Measurements from ENCODE around the gene EXOSC1. TPM values are rescaled to one million over a fixed set of nuclear protein-coding genes. Genes with fewer than 3 reads are reported as not detected.

EXOSC1 gene
- total RNA-seq, 2 donors from 2014 or later = 22.5 to 35.5 TPM

DNA sequence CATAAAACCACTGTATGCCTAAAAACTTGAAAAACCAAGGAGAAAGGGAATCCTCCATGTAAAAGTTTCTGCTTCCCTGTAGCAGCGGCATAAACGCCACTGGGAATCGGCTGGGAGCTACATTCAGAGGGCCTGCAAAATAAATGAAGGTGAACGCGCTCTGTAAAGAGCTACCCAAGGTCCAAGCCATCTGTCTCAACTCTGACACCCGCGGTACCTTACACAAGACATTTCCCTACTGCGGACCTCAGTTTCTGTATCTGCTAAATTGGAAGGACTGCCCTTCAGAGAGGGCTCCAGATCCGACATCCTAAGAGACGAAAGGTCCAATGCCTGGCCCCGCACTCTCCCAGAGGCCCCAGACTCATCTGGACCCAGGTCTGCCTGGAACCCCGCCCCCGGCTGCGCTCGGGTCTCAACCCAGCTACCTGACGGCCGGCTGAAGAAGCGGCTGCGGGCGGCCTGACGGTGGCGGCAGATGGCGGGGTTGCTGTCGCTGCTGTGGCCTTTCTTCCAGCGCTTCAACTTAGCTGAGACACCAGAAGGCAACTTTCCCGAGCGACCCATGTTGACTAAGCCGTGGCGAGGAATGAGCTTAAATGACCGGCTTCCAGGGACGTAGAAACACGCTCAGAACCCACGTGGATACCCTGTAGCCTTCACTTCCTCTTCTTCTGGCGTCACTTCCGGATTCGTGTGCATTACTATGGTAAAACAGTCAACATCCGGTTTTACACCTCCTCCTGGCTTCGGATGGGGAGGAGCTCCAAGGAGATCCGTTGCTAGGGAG is 44.9 kb downstream of the EXOSC1 start, which contains the start of gene RRP12:
RRP12 (minus strand) TSS at position 676 of the 790 bp plus-strand sequence; CDS start at position 567, 109 bp downstream.
- H3K36me3 ChIP-seq = no peaks in the 10 kb centered on the region
- H3K4me3 ChIP-seq = peak within 1 kb of the TSS; percentile 84
- TF ChIP-seq, protein P1, sequence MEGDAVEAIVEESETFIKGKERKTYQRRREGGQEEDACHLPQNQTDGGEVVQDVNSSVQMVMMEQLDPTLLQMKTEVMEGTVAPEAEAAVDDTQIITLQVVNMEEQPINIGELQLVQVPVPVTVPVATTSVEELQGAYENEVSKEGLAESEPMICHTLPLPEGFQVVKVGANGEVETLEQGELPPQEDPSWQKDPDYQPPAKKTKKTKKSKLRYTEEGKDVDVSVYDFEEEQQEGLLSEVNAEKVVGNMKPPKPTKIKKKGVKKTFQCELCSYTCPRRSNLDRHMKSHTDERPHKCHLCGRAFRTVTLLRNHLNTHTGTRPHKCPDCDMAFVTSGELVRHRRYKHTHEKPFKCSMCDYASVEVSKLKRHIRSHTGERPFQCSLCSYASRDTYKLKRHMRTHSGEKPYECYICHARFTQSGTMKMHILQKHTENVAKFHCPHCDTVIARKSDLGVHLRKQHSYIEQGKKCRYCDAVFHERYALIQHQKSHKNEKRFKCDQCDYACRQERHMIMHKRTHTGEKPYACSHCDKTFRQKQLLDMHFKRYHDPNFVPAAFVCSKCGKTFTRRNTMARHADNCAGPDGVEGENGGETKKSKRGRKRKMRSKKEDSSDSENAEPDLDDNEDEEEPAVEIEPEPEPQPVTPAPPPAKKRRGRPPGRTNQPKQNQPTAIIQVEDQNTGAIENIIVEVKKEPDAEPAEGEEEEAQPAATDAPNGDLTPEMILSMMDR (IDR thresholded peaks at IDR 0.05) = no peak
- H3K9me3 ChIP-seq = no peaks in the 10 kb centered on the region
- H3K27ac ChIP-seq = peak within 1 kb of the TSS; percentile 41
- intact Hi-C loops (cut with DNase I) = no loop called here
- H3K27me3 ChIP-seq = no peaks in the 10 kb centered on the region
- peak within 1 kb of the TSS; percentile 79 to 96 for H3K9ac ChIP-seq (ENCODE audit: low read depth in 2 of 2, low read length in 2 of 2)
- peaks cover 6% of the 10 kb centered on the region for H3K4me1 ChIP-seq
- peak; percentile 94 for DNase-seq

GRCh38 chr10:97399843-97400545 is 45.8 kb downstream of the EXOSC1 start:
- H3K36me3 ChIP-seq = no peaks in the 10 kb centered on the region
- H3K9ac ChIP-seq (ENCODE audit: low read depth in 2 of 2, low read length in 2 of 2) = peak overlapping the region; percentile 79 to 96
- no peaks in the 10 kb centered on the region for H3K27me3 ChIP-seq
- H3K4me1 ChIP-seq = peaks cover 6% of the 10 kb centered on the region
- no peaks in the 10 kb centered on the region for H3K9me3 ChIP-seq
- intact Hi-C loops (cut with DNase I) = no loop called here
- peak overlapping the region; percentile 41 for H3K27ac ChIP-seq
- peak; percentile 71 for DNase-seq
- peak overlapping the region; percentile 84 for H3K4me3 ChIP-seq
- TF ChIP-seq, protein P1 (IDR thresholded peaks at IDR 0.05) = no peak

GRCh38 chr10:97396056-97396455 is 49.8 kb downstream of the EXOSC1 start:
- Histone ChIP-seq H3K4me3 (no peak overlapping the region), H3K36me3 (peaks cover 5% of the 10 kb centered on the region), H3K27me3 (no peaks in the 10 kb centered on the region), H3K9ac (ENCODE audit: low read depth in 2 of 2, low read length in 2 of 2) (no peak overlapping the region), H3K4me1 (peaks cover 6% of the 10 kb centered on the region), H3K9me3 (no peaks in the 10 kb centered on the region), H3K27ac (no peak overlapping the region)
- intact Hi-C loops (cut with DNase I) = no loop called here
- no peak for DNase-seq
- TF ChIP-seq, protein P1 (IDR thresholded peaks at IDR 0.05) = no peak

- TF ChIP-seq, protein P1 (IDR thresholded peaks at IDR 0.05) = no peak
- Histone ChIP-seq H3K4me3 (no peak overlapping the region), H3K4me1 (no peaks in the 10 kb centered on the region), H3K9ac (ENCODE audit: low read depth in 2 of 2, low read length in 2 of 2) (no peak overlapping the region), H3K27me3 (no peaks in the 10 kb centered on the region), H3K27ac (no peak overlapping the region), H3K36me3 (peaks cover 5% of the 10 kb centered on the region), H3K9me3 (no peaks in the 10 kb centered on the region)
- DNase-seq = no peak
- intact Hi-C loops (cut with DNase I) = no loop called here
Measured at GRCh38 chr10:97393034-97393573, 52.7 kb downstream of the EXOSC1 start.

DNA sequence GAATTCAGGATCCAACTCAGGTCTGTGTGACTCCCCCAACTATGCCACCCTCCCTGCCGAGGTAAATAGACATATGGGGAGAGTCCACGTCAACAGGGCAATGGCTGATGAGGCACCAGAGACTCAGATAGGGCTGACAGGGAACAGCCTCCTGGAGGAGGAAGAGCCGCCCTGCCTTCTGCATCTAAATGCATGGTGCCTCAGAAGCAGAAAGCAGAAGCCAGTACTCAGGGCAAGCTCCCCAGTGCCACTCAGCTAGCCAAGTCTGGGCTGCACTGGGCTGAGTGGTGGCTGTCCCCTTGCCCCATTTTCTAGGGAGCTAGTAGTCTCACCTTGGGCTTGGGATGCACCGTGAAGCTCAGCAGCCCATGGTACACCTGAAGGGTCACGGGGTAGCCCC is 55.7 kb downstream of the EXOSC1 start:
- H3K9ac ChIP-seq (ENCODE audit: low read depth in 2 of 2, low read length in 2 of 2) = no peak overlapping the region

More for the DNA sequence above, 55.7 kb downstream of the EXOSC1 start:
- DNase-seq = no peak
- intact Hi-C loops (cut with DNase I) = no loop called here
- H3K27ac ChIP-seq = no peak overlapping the region
- peaks cover 5% of the 10 kb centered on the region for H3K36me3 ChIP-seq
- TF ChIP-seq, protein P1 (IDR thresholded peaks at IDR 0.05) = no peak
- H3K4me1 ChIP-seq = no peaks in the 10 kb centered on the region
- H3K27me3 ChIP-seq = no peaks in the 10 kb centered on the region
- no peak overlapping the region for H3K4me3 ChIP-seq
- no peaks in the 10 kb centered on the region for H3K9me3 ChIP-seq
